NB4 (cell line): ENCODE measurements around the gene RABL3.

Experiments
- POLR2A ChIP-seq: IDR thresholded peaks from 2 replicates; pipeline ENCODE4 v1.6.1; 2011; ENCODE audit warnings: mild to moderate bottlenecking; ENCODE audit not compliant: insufficient read length; ENCODE audit errors: extremely low read depth
- TF ChIP-seq, protein P1 (sequence below): IDR thresholded peaks from 2 replicates; pipeline ENCODE4 v1.6.1; 2011; ENCODE audit warnings: low read depth, low read length

DNA sequence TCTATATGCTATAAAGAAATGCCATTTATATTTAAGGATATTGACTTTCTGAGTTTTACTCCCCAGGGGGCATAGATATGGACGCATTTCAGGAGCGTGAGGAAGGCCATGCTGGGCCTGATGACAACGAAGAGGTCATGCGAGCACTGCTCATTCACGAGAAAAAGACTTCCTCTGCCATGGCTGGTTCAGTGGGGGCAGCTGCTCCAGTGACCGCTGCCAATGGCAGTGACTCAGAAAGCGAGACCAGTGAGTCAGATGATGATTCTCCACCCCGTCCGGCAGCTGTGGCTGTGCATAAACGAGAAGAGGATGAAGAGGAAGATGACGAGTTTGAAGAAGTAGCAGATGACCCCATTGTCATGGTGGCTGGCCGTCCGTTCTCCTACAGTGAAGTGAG is 38.7 kb upstream of the RABL3 start:
- no peak for TF ChIP-seq POLR2A
- TF ChIP-seq, protein P1, sequence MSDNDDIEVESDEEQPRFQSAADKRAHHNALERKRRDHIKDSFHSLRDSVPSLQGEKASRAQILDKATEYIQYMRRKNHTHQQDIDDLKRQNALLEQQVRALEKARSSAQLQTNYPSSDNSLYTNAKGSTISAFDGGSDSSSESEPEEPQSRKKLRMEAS: no peak
